NCI-H2107 treated with DMSO at 0.1 percent for 48 hours (cell line): ENCODE results near the gene MAST1.
A peak's percentile ranks its signal among the peaks of the same experiment; 100 is the strongest.
"Not testable (repeated sequence)": the region's sequence is repeated elsewhere in the genome, so short reads cannot be mapped to it uniquely, and the experiment has no call there.

Source experiments
- DNase-seq: peaks from one replicate; lab custom pipeline; 2025; ENCODE audit not compliant: unreplicated experiment; lab: John Stamatoyannopoulos, UW

Gene MAST1

GRCh38 chr19:12838886-12839756, 806 bp downstream of the MAST1 start:
- DNase-seq: no peak

DNA sequence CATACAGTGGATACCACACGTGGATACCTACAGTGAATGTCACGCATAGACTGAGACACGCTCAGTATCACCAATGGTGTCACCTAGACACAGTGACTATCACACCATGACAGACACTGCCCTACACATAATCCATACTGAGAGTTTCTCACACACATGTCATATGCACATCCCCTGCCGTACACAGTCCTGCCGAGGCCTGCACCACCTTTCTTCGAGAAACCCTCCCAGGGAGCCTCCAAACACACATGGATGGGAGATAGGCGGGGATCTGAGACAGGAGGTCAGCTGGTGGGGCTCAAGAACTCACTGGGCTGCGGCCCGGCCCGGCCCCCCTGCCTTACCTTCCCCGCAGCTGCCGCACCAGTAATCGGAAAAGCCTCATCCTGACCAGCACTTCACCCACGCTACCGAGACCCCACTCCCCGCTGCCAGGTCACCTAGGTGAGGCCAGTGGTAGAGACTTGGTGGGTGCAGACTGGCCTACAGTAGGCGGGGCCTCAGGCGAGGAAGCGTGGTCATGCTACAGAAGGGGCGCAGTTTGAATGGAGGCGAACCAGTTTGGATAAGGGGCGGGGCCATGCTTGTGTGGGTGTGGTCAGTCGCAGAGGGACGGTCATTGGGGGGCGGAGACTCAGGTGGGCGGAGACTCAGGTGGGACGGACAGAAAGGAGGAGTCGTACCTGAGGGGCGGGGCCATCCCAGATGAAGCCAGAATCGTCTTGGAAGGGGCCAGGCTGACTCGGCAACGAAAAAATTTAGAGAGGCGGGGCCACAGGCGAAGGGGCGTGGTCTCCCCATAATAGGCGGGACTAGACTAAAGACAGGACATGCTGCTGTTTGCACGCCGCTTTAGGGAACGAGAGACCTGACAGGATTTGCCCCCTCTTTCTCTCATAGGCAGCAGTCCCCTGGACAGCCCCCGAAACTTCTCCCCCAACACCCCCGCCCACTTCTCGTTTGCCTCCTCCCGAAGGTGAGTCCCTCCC, 2.1 kb downstream of the MAST1 start:
- DNase-seq: no peak

- DNase-seq: no peak
Measured at GRCh38 chr19:12841094-12841493, 2.8 kb downstream of the MAST1 start.

GRCh38 chr19:12842511-12842910, 4.2 kb downstream of the MAST1 start:
- no peak for DNase-seq

DNA sequence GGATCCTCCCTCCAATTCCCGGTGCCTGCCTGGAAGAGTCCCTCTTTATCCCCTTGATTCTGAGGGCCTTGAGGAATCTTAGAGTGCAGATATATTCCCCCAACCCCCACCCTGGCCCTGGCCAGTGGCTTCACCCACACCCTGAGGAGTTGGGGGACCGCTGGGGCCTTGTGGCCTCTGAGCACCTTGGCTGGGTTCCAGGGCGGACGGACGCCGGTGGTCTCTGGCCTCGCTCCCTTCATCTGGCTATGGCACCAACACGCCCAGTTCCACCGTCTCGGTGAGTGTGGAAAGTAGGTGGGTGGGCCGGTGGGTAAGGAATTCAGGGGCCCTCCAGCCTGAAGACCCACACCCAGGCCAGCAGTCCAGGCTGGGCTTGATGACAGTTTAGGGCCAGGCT, 5.0 kb downstream of the MAST1 start:
- DNase-seq: no peak

GRCh38 chr19:12843999-12844732, 5.9 kb downstream of the MAST1 start:
- no peak for DNase-seq

DNA sequence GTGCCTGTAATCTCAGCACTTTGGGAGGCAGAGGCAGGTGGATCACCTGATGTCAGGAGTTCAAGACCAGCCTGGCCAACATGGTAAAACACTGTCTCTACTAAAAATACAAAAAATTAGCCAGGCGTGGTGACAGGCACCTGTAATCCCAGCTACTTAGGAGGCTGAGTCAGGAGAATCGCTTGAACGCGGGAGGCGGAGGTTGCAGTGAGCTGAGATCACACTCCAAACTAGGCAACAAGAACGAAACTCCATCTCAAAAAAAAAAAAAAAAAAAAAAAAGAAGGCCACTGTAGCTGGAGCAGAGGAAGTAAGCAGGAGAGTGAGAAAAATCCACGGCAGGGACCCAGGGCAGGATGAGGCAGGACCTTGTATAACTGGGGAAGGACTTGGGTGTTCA, 8.3 kb downstream of the MAST1 start:
- DNase-seq: not testable (repeated sequence)

DNA sequence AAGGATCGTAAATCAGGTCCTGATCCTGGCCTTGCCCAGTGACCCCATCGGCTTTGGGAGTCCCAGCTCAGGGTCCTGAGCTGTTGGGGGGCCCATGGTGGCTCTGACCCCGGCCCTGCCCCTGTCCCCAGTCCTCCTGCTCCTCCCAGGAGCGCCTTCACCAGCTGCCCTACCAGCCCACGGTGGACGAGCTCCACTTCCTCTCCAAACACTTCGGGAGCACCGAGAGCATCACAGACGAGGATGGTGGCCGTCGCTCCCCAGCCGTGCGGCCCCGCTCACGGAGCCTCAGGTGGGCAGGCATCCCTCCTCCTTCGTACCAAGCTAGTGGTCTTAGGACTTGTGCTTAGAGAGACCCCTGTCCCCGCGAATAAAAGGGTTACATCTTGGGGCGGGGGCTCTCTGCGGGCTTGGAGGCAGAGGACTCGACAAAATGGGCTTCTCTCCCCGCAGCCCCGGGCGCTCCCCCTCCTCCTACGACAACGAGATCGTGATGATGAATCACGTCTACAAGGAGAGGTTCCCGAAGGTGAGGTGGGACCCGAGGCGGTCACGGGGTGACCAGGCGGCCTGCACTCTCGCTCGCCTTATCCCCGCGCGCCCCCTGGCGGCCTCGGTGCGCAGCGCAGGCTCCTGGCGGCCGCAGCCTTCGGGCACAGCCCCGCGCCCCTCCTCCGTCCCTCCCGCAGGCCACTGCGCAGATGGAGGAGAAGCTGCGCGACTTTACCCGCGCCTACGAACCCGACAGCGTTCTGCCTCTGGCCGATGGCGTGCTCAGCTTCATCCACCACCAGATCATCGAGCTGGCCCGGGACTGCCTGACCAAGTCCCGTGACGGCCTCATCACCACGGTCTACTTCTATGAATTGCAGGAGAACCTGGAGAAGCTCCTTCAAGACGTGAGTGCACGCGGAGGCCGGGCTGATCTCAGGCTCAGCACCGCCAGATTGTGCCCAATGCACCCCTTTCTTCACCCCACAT, 9.1 kb downstream of the MAST1 start:
- peak; percentile 23 for DNase-seq

DNA sequence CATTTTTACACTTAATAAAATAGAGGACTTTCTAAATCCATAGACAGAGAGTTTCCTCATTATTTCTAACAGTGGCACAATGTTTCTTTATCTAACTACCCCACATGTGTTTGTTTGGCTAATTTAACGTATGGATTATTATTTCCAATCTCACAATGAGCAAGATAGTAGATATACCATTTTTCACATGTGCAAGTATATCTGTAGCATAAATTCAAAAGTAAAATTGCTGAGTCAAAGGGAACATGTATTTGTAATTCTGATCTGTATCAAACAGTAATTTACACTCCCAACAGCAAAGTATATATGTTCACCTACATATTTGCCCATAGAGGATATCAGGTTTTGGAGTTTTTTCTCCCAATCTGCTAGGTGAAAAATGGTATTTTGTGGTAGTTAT, 18.3 kb downstream of the MAST1 start:
- no peak for DNase-seq

DNA sequence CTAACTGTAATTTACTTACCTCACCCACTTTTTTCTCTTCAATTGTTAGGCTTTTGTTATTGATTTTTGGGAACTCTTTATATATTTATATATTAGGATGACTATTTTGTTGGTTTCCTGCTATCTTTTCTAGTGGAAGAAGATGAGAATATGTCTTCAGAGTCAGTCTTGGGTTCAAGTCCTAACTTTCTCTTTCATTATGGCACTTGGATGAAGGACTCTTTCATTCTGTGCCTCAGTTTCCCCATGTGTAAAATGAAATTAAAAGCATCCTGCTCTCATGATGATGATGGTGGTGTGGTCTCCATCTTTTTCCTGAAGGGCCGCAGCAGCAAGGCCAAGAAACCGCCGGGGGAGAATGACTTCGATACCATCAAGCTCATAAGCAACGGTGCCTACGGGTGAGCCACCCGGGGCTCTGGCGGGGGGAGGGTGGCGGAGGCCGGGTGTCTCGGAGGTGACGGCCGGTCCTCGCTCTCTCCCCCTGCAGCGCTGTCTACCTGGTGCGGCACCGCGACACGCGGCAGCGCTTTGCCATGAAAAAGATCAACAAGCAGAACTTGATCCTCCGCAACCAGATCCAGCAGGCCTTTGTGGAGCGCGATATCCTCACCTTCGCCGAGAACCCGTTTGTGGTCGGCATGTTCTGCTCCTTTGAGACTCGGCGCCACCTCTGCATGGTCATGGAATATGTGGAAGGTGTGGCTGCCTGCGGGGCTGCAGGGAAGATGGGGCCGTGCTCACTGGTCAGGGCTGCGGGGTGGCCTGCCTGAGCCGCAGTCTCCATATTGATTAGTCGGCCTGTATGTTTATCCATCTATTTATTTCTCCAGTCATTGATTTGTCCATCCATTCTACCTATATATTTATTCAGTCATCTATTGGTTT, 20.0 kb downstream of the MAST1 start:
- DNase-seq: no peak

DNA sequence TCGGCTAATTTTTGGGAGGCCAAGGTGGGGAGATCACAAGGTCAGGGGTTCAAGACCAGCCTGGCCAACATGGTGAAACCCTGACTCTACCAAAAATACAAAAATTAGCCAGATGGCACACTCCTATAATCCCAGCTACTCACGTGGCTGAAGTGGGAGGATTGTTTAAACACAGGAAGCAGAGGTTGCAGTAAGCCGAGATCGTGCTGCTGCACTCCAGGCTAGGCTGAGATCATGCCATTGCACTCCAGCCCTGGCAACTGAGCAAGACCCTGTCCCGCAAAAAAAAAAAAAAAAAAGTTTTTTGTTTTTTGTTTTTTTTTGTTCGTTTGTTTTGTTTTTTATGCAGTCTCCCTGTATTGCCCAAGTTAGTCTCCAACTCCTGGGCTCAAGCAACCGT, 21.2 kb downstream of the MAST1 start:
- DNase-seq: no peak

- no peak for DNase-seq
Measured at GRCh38 chr19:12864143-12864542, 25.8 kb downstream of the MAST1 start.

- no peak for DNase-seq
Measured at GRCh38 chr19:12864721-12865715, 26.7 kb downstream of the MAST1 start.

GRCh38 chr19:12865746-12866415, 27.6 kb downstream of the MAST1 start:
- DNase-seq: no peak

GRCh38 chr19:12866416-12867119, 28.3 kb downstream of the MAST1 start:
- no peak for DNase-seq
